ENCODE measurements around the gene BCL7A. TPM values are rescaled to one million over a fixed set of nuclear protein-coding genes. Genes with fewer than 3 reads are reported as not detected.
A peak's percentile ranks its signal among the peaks of the same experiment; 100 is the strongest.
"Not testable (repeated sequence)": the region's sequence is repeated elsewhere in the genome, so short reads cannot be mapped to it uniquely, and the experiment has no call there.

Gene BCL7A
- total RNA-seq, 4 donors from 2014 or later: 18.3 to 27.2 (median 22.7) TPM

GRCh38 chr12:121986489-121987245 lies 35.0 kb upstream of the BCL7A start:
- WGBS, 2 donors: 89 to 92% methylated on average over 14 of the region's 14 CpGs
- H3K27ac ChIP-seq: no peak overlapping the region
- TF ChIP-seq POLR2A (IDR thresholded peaks at IDR 0.05) (no peak), CTCF (IDR thresholded peaks at IDR 0.05) (no peak)
- H3K36me3 ChIP-seq: no peaks in the 10 kb centered on the region
- no peaks in the 10 kb centered on the region for H3K9me3 ChIP-seq
- H3K4me1 ChIP-seq: peaks cover 0 to 4% of the 10 kb centered on the region in 2 donors
- no peak for DNase-seq
- intact Hi-C loops (cut with DNase I): no loop called here
- H3K27me3 ChIP-seq: no peaks in the 10 kb centered on the region
- H3K4me3 ChIP-seq (replicated peaks in 1 of 3): no peak overlapping the region

DNA sequence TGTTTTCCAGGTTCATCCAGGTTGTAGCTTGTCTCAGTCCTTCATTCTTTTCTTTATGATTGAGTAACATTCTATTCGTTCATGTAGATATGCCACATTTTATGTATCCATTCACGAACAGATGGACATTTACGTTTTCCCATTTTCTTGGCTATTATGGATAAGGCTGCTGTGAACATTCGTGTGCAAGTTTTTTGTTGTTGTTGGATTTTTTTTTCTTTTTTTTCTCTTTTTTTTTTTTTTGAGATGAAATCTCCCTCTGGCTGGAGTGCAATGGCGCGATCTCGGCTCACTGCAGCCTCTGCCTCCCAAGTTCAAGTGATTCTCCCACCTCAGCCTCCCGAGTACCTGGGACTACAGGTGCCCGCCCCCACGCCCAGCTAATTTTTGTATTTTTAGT lies 33.2 kb upstream of the BCL7A start:
- peaks cover 0 to 10% of the 10 kb centered on the region in 2 donors for H3K4me1 ChIP-seq
- intact Hi-C loops (cut with DNase I); H3K9me3 ChIP-seq; H3K4me3 ChIP-seq (replicated peaks in 1 of 3); H3K27ac ChIP-seq; DNase-seq; H3K27me3 ChIP-seq; H3K36me3 ChIP-seq: not testable (repeated sequence)
- 93 to 95% methylated on average over 10 of the region's 10 CpGs for WGBS, 2 donors

DNA sequence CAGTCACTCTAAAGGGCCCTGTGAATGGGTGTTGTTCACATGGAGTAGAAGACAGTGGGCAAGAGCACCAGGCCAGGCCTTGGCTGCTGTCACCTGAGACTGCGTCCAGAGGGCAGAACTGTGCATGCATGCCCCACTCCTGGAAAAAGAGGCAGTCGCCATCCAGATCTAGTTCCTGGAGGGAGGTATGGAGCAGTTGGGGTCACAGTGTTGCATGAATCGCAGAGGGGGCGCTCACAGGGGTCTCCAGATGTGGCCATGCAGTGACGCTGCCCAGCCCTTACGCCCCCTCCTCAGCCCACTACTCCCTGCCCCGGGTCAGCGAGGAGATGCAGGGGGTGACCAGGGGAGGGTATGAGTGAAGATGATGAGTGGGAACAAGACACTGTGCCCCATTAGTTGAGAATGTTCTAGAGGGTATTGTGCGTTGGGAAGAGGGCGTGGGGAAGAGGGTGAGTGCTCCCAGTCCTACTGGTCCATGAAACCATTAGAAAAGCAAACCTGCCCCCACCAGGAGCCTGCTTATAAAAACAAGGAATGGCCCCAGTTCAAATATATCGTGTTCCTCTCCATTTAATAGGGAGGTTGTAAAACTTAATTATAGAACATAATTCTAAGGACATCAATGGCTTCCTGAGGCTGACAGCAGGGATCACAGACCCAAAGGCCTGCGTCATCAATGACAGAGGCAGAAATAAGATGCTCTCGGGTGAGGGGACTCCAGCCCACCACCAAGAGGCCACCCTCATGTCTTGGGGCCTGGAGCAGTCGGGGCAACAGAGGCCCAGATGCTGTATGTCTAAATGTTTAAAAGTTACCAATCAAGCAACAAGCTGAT lies 32.2 kb upstream of the BCL7A start:
- Histone ChIP-seq H3K27ac (no peak overlapping the region), H3K27me3 (no peaks in the 10 kb centered on the region), H3K4me1 (peaks cover 0 to 10% of the 10 kb centered on the region in 2 donors), H3K4me3 (replicated peaks in 1 of 3) (no peak overlapping the region), H3K36me3 (no peaks in the 10 kb centered on the region), H3K9me3 (no peaks in the 10 kb centered on the region)
- TF ChIP-seq POLR2A (IDR thresholded peaks at IDR 0.05): no peak
- no peak for TF ChIP-seq CTCF (IDR thresholded peaks at IDR 0.05)
- intact Hi-C loops (cut with DNase I): no loop called here
- 93 to 94% methylated on average over 14 of the region's 14 CpGs for WGBS, 2 donors
- DNase-seq: no peak

DNA sequence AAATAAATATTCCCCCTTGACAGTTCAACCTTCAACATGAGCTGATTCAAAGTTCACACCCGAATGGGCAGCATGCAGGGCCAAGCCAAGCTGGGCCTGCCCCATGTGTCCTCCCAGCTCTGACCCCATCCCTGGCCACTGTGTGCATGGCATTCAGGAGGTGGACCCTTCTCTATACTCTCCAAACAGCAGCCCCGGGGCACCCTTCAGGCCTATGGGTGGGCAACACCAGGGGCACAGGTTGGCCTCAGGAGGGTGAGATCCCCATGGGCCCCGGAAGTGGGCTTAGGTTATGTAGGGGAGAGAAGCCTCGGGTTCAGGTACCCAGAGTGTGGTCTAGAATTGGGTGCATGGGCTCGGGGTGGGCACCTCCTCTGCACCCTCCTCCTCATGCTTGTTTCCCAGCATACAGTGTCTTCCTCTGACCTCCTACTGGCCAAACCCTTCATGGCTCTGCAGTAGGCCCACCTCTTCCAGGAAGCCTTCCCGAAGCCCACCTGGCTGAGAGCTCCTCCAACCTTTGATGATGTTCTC lies 31.5 kb upstream of the BCL7A start:
- Histone ChIP-seq H3K27ac (no peak overlapping the region), H3K4me3 (replicated peaks in 1 of 3) (no peak overlapping the region), H3K4me1 (peaks cover 0 to 10% of the 10 kb centered on the region in 2 donors), H3K36me3 (no peaks in the 10 kb centered on the region), H3K9me3 (no peaks in the 10 kb centered on the region), H3K27me3 (no peaks in the 10 kb centered on the region)
- intact Hi-C loops (cut with DNase I): no loop called here
- TF ChIP-seq CTCF (IDR thresholded peaks at IDR 0.05) (no peak), POLR2A (IDR thresholded peaks at IDR 0.05) (no peak)
- WGBS, 2 donors: 92 to 95% methylated on average over 6 of the region's 6 CpGs
- no peak for DNase-seq

DNA sequence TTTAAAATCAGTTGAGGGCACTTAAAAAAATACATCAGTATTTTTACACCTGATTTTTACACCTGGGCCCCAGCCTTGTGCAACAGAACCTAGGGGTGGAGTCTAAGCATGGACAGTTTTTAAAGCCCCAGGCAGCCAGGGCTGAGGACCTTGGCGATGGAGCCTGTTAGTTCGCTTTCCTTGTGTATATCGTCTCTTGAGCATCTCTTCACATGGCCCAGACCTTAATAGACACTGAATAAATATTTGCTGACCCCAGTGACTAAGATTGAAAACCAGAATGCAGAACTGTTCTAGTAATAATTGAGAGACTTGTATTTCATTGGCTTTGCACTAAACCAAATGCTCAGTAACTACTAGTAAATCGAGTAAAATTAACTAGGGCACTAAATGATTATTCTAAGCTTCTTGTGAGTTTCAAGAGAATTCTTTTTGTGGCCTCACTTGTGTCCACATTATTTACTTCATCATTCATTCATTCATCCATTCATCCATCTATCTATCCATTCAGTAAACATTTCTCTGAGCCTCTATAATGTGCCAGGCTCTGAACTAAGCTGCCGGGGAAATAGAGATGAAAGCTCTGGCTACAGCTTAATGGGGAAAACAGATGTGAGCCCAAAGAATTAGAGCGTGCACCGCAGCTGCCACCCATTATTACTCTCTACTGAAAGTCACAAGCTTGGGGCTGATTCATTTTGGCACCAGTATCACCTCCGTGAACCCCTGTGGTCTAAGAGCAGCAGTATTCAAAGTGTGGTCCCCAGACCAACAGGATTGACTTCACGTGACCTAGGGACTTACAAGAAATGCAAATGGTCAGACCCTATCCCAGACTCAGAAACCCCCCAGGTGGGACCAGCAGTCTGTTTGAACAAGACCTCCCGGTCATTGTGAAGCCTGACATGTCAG lies 30.7 kb upstream of the BCL7A start:
- H3K27me3 ChIP-seq: no peaks in the 10 kb centered on the region
- no peak for TF ChIP-seq POLR2A (IDR thresholded peaks at IDR 0.05)
- no peak for TF ChIP-seq CTCF (IDR thresholded peaks at IDR 0.05)
- WGBS, 2 donors: 81 to 82% methylated on average over 10 of the region's 10 CpGs

More for the DNA sequence above, 30.7 kb upstream of the BCL7A start:
- H3K27ac ChIP-seq: peak overlapping the region in 2 of 3 donors; percentile 54 to 91
- DNase-seq: no peak
- intact Hi-C loops (cut with DNase I): no loop called here
- H3K36me3 ChIP-seq: no peaks in the 10 kb centered on the region
- H3K4me3 ChIP-seq (replicated peaks in 1 of 3): no peak overlapping the region
- no peaks in the 10 kb centered on the region for H3K9me3 ChIP-seq
- peaks cover 1 to 10% of the 10 kb centered on the region in 2 donors for H3K4me1 ChIP-seq
